Measurements from ENCODE around the gene NUDT6.
"Not testable (repeated sequence)": the region's sequence is repeated elsewhere in the genome, so short reads cannot be mapped to it uniquely, and the experiment has no call there.

Gene NUDT6, protein sequence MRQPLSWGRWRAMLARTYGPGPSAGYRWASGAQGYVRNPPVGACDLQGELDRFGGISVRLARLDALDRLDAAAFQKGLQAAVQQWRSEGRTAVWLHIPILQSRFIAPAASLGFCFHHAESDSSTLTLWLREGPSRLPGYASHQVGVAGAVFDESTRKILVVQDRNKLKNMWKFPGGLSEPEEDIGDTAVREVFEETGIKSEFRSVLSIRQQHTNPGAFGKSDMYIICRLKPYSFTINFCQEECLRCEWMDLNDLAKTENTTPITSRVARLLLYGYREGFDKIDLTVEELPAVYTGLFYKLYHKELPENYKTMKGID

DNA sequence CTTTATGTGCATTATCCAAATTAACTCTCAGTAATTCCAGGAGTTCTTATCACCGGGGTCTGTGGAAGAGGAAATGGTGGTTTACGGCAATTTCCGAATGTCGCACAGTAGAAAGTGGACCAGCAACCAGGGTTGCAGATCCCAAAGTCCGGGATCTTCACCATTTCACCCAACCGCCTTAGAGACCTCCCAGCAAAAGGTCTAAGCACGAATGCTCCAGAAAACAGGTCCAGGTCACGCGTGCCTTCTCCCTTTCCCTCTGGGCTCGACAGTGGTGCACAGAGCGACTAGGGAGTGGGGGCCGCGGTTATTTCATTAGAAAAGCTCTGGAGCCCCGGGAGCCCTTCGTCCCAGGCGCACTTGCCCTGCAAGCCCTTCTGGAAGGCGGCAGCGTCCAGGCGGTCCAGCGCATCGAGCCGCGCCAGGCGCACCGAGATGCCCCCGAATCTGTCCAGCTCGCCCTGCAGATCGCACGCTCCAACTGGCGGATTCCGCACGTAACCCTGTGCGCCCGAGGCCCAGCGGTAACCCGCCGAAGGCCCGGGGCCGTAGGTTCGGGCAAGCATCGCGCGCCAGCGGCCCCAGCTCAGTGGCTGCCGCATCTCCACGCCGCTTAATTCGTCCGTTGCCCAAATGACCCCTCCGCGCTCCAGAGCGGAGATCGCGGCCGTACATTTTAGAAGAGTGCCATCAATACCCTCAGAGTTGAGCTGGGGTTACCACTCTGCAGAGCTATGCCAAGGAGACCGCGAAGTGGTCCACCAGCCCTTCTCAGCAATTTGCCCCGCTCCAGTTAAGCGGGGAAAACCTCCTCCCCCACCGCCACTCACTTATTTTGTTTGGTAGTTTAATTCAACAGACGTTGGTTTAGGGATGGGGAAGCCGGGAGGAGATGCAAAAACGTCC, at the start of gene NUDT6:
Gene NUDT6 (minus strand): TSS at position 627 of the 906 bp plus-strand sequence. CDS start 25 bp downstream, at position 602.
- DNase-seq, result peak; percentile 54

DNA sequence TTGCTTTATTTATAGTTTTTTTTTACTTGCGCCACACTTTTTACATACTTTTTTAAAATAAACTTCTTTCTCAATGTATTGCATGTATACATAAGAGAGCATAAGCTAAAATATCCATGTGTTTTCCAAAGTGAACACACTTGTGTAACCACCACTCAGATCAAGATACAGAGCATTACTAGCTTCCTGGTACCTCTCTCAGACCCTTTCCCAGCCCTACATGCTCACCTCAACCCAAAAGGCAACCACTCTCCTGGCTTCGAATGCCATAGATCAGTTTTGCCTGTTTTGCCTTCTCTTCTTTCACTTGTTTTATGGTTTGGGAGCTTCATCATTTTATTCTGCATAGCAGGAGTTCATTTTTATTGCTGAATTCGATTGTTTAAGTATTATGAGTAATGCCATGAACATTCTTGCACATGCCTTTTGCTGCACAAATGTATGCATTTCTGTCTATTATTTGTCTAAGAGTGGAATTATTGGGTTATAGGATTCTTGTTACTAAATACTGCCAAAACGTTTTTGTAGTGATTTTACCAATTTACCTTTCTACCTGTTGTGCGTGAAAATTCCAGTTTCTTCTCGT, 45.9 kb upstream of the NUDT6 start:
- peak; percentile 15 for DNase-seq

DNA sequence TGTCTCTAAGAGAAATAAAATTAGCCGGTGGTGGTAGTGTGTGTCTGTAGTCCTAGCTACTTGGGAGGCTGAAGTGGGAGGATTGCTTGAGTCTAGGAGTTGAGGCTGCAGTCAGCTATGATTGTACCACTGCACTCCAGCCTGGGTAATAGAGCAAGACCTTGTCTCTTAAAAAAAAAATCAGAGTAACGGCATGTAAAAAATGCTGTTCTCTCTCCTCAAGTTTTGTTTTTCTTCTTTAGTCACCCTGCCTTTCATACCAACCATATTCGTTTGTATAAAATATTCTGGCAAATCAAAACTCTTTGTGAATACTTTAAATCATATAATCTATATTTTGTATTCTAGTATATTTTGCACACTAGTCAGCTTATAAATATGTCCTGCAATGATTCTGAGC, 44.8 kb upstream of the NUDT6 start:
- DNase-seq, result no peak

DNA sequence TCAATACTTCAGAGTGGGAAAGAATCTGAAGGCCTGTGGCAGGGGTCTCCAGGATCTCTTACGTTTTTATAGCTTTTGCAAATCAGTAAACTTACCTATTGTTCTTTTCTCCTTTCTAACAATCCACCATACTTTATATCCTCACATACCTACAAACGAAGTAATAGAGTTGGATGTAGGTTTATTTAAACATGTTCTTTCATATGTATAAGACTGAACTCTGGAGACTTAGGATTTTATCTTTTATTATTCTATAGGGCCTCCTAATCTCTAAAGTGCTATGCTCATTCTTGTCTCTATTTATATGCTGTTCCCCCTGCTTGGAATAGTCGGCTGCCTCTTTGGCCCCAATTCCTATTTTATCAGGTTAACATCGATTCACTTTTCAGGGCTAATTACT, 43.8 kb upstream of the NUDT6 start:
- DNase-seq, result no peak

DNA sequence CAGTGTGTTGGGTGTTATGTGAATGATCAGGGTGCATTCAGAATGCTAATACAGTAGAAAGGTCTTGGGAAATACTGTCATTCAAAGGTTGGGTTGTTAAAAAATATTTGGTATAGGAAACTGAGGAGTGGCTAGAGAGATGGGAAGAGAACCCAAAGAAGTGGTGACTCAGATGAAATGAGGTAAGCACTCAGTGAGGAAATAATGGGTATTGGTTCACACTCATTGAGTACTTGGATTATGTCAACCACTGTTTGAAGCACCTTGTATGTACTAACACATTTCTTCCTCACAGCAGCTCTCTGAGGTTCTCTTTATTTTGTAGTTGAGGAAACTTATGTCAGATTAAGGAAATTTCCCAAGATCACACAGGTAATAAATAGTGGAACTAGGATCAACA, 40.8 kb upstream of the NUDT6 start:
- peak; percentile 55 for DNase-seq

DNA sequence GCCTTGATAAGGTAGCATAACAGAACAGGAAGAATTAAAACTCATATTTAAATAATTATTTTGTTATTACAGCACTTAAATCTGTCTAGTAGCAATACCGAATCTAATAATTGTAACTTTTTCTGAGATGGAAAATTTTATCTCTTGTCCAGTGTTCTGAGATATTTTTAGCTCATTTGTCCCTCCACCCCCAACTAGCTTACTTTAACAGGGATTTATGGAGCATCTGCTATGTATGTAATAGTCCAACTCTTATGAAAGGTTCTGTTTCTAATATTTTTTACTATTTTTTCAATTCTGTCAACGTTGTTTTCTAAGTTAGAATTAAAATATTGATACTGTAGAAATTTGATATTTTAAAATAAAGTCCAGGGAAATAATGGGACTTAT, 38.2 kb upstream of the NUDT6 start:
- DNase-seq, result no peak

DNA sequence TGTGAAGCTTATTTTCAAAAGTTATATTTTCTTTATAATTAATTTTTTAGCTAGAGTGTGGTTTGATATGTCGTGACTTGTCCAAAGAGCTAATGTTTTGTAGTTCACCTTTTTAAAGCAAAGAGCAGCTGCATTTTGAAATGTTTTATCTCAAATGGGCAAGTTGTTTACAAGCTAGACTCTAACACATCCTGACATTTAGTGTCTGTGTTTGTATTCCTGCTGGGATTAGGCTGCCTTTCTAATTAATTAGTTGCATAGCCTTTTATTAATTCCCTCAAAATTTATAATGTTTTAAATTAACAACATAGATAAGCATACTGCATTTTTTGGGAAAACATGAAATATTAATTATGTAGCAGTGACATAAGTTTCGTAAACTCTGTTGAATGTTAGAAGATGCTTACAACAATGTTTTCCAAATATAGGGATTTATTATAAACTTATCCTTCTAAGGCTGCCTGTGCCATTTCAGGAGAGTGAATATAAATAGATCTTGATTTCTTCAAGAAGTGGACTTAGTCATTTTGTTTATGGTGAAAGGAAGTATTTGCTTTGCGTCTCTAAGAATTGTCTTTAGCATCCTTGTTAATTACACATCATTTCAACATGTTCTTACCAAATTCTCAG, 37.7 kb upstream of the NUDT6 start:
- DNase-seq, result peak; percentile 1

DNA sequence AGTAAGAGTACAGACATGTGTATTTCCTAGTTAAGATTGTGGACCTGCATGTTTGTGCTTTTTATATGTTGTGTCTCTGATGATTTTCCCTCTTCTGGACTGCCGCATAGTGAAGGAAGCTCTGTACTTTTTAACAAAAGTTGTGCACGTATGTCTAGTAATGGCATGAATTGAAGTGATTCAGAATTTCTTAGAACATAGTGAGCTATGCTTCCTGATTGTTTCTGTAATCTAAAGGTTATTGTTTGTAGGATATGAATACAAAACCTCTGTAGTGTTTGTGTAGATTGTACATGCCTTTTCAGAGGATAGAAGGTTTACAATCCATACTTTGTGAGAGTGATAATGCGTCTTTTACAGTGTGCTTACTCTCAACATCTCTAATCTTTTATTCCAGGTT, 37.0 kb upstream of the NUDT6 start:
- DNase-seq, result no peak

DNA sequence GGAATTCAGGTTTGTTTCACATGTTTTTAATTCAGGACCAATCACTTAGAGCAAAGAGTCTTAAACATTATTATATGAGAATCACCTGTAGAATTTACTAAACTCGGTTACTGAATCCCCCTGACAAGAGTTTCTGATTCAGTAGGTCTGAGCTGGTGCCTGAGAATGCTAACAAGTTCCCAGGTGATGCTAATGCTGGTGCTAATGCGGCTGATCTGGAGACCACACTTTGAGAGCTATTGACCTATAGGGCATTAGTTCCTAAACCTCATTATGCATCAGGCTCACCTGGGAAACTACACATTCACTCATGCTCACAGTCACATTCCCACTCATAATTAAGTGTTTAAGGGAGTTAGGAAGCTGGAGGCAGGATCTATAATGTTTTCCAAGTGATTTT, 36.1 kb upstream of the NUDT6 start:
- DNase-seq, result no peak

DNA sequence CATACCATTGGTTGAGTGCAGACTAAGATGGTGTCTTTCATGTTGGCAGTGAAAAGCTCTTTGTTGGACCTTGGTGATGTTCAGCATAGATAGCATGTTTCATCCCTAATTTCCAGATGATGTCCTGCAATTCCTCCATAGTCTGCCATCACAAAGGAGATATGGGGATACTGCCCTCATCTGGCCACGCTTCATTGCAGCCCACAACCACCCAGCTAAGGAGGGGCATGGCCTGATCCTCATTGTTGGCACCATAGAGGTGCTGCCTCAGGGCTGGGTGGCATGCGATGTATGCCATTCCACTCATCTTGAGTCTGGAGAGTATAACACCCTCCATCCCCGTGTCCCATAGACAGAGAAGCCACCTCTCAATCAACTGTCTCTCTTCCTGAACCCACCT, 31.5 kb upstream of the NUDT6 start:
- no peak for DNase-seq

DNA sequence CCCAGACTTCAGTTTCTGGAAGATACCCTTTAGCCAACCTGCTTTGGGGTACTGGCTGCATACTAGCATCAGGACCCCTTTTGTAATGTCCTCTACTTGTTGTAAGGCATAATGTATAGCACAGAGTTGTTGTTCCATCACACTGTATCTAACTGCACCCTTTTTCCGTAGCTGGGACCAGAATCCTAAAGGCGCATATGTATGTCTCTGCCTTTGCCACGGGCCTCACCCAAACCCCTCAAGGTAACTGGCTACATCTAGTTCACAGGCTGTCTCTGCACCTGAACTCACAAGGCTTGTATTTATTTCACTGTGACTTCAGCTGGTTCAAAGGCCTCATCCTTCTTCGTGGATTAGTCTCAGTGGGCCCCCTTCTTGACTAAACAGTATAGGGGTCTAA, 29.6 kb upstream of the NUDT6 start:
- no peak for DNase-seq

DNA sequence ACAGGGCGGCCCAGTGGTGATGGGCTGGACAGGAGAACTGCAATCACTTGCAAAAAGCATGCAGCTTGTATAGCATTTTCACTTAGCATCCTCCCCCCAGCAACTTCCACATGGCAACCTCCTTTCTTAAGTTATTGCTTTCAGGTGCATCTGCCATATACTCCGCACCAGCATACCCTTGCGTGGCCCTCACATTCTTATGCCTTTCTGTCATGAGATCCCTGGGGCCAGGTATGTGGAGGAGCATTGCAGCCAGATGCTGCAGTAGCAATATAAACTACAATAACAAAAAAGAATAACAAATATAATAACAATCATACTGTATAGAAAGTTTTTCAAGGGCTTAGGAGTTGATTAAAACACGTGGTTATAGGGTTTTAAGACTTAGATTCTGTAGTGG, 26.3 kb upstream of the NUDT6 start:
- no peak for DNase-seq

DNA sequence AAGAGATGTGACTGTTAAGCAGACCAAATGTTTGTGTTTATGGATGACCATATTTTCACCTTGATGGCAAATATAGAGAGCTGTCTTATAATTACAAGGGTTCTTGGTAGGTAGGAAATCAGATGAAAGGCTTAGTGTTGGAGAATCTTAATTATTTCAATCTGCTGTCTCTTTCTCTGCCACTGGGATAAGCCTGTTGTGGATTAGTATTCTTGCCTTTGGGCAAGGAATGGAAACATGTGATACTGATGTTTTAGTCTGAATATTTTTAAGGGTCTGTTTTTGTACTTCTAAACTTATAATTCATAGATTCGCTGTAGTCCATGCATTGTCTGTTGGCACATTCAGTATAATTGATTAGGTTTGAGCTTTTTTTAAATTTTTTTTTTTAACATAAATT, 23.7 kb upstream of the NUDT6 start:
- DNase-seq, result no peak

DNA sequence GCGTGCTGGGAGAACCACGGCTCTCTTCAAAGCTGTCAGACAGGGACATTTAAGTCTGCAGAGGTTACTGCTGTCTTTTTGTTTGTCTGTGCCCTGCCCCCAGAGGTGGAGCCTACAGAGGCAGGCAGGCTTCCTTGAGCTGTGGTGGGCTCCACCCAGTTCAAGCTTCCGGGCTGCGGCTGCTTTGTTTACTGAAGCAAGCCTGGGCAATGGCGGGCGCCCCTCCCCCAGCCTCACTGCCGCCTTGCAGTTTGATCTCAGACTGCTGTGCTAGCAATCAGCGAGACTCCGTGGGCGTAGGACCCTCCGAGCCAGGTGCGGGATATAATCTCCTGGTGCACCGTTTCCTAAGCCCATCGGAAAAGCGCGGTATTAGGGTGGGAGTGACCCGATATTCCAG, 22.7 kb upstream of the NUDT6 start:
- not testable (repeated sequence) for DNase-seq

DNA sequence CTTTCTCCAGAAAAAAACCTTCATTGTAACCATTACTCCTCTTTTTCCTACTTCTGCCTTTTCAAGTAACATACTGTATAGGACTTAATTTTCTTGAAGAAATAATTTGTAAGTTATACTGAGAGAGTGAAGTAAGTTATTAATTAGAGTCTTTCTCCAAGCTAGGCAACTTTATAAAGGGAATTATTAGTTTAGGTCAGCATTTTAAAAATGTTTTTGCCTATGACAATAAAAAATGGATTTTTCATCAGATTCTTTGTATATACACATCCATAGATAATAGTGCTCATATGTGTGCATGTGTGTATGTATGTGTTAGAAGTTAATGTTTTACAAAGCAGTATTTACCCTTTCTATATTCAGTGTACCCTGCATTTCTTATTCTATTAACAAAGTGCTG, 10.4 kb upstream of the NUDT6 start:
- DNase-seq, result no peak

DNA sequence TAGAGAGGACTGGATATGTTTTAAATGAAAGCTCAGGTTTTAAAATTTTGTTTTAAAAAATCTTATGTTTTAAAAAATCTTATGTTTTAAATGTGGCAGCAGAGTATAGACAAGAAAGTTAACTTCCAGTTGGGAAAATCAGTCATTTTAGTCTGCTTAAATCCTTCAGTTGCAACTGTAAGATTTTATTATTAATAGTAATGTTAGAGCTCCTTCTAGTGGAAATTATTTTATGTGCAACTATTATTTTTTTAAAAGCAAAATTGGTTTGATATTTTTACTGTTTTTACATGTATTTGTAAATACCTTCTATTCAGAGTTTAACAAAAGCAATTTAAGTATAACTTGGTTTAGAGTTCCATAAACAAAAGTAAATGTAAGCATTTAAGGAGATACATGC, 8.5 kb upstream of the NUDT6 start:
- peak; percentile 10 for DNase-seq

DNA sequence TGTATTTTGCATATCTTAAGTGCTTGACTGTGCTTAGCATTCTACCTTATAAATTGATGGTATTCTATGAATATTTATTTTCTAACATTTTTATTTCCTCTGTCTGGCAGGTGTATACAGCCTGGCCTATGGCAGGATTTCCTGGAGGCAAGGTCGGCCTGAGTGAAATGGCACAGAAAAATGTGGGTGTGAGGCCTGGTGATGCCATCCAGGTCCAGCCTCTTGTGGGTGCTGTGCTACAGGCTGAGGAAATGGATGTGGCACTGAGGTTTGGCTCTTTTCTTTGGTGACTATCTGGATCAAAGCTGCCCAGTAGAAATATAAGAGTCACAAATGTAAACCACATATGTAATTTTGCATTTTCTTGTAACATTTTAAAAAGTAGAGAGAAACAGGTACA, 6.5 kb upstream of the NUDT6 start:
- no peak for DNase-seq

DNA sequence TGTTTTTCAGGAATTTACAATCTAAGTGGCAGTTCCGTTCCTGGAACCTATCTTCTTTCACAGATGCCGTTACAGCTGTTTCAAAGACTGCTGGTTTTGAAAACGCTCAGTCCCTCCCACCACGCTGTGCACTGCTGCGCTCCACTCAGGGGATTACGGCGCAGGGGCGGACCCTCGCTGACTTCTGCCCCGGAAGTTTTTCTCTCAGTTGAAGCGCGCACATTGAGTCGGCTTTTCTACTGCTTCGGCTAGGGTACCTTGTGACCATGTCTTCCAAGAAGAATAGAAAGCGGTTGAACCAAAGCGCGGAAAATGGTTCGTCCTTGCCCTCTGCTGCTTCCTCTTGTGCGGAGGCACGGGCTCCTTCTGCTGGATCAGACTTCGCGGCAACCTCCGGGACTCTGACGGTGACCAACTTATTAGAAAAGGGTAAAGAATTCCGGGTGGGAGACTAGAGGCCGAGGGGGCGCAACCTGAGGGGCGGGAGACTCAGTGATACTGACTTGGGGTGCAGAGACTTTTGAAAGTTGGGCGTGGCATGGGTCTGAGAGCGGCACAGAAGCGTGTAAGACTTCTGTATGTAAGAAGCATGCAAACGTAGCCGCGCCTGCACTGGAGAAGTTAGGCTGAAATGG, 597 bp upstream of the NUDT6 start:
- DNase-seq, result peak; percentile 78

DNA sequence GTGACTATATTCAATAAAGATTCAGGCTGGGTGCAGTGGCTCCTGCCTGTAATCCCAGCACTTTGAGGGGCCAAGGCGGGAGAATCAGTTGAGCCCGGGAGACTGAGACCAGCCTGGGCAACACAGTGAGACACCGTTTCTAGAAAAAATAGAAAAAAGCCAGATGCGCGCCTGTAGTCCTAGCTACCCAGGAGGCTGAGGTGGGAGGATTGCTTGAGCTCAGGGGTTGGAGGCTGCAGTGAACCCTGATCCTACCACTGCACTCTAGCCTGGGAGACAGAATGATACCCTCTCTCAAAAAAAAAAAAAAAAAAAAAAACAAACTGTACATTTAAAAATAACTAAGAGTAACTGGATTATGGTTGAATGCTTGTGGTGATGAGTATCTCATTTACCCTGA, 1.1 kb downstream of the NUDT6 start:
- DNase-seq, result no peak

DNA sequence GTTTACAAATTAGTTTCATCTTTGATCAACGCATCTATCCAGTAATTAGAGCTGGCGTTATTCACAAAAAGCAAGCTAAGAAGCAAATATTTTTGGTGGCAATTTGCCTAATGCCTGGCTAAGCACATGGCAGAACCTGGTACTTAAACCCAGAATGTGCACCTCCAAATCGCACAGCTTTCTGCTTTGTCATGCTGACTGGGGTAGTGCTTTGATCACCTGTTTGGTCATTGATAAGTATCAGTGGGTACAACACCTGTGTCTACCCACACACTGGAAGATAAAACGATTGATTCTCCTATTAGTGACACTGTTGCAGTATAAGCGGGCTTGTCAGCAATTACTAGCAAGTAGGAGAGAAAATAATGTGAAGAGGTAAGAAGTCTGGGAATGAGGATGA, 1.9 kb downstream of the NUDT6 start:
- DNase-seq, result no peak

DNA sequence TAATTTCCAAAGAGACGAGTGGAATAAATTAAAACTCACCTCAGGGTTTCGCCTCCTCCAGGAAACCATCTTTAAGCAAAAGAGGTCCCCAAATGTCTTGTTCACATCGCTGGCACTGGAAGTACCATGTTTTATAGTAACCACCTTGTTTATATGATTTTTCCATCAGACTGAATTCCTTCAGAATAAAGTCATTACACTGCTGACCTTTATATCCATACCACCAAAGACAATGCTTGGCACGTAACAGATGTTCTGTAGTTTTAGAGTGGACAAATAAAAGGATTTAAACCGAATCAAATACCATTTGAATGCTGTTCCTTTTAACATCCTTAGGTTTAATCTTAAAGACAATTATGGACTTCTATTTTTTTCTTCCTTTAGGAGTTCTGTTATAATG, 4.7 kb downstream of the NUDT6 start:
- no peak for DNase-seq

DNA sequence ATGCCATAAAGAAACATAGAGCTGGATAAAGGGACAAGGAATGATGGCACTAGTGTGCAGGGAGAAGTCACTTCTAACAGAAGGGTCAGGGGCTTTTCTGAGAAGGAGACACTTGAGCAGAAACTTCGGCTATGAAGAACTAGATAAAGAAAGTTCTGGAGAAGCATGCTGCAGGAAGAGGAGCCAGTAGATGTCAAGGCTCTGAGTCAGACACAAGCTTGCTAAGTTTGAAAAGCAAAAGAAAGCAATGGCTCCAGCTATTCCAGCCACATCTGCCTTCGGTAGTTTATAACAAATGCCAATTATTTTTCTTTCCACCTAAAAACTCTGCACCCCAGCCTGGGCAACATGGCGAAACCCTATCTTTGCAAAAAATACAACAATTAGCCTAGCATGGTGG, 7.5 kb downstream of the NUDT6 start:
- DNase-seq, result peak; percentile 28

DNA sequence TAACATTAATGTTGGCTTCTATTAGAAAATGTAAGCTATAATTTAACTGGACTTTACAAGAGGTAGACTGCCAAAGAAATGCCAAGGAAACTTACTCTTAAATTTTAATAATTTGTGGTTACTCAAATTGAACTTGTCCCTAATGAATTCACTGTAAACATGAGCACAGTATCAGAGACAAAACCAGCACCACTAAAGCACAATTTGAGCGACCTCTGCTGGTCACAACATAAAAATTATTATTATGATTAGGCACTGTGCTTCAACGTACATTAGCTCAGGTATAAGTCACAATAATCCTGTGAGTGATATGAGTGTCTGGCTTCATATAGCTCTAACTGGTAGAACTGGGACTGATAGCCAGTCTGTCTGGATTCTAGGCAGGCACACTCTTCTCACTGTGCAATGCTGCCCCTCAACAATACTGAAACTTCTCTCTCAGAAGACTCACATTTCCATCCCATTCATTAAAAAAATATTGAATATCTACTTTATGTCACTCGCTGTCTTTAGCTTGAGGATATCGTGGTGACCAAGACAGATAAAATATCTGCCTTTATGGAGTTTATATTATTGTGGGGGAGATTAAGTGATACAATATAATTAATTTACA, 8.0 kb downstream of the NUDT6 start:
- peak; percentile 33 for DNase-seq
